Measurements from ENCODE around the gene INTS11. TPM values are rescaled to one million over a fixed set of nuclear protein-coding genes. Genes with fewer than 3 reads are reported as not detected.

The INTS11 gene
- total and polyA plus RNA-seq, 8 donors = 59.5 to 520 (median 143) TPM

DNA sequence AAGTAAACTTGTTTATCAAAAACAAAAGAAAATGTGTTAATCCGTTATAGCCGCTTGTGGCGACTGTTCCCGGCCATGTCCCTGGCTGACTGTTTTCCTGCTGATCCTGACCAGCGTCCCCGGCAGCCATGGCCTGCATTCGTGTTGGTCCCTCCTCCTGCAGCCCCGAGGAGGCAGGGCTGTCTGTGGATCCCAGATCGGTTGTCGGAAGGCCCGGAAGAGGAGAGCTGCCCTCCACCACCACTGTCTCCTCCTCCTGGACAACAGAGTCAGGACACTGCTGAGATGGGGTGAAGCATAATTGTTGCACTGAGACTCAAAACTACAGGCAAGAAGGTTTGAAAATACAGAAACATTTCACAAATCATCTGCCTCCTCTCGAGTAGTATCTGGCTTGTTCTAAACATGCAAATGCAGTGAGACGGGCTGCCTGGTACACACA lies 37.5 kb upstream of the INTS11 start:
- WGBS, 5 donors = 21 to 31% (median 29%) methylated on average over 13 of the region's 13 CpGs
- intact Hi-C loops (cut with DNase I; ENCODE audit: low total_unique reads) = no loop called here
- H3K4me3 ChIP-seq = no peak overlapping the region
- no peaks in the 10 kb centered on the region for H3K36me3 ChIP-seq
- peak overlapping the region; percentile 8 to 89 (median 84) for H3K27ac ChIP-seq
- peak in 1 of 2 donors; percentile 79 for DNase-seq
- peaks cover 20 to 50% (median 39%) of the 10 kb centered on the region in 4 donors for H3K4me1 ChIP-seq
- H3K9me3 ChIP-seq = no peaks in the 10 kb centered on the region
- peaks cover 0 to 36% (median 12%) of the 10 kb centered on the region in 3 donors for H3K27me3 ChIP-seq
- TF ChIP-seq EP300 (IDR thresholded peaks at IDR 0.05) = no peak
- no peak for TF ChIP-seq POLR2AphosphoS5 (IDR thresholded peaks at IDR 0.05)
- TF ChIP-seq, protein P1, sequence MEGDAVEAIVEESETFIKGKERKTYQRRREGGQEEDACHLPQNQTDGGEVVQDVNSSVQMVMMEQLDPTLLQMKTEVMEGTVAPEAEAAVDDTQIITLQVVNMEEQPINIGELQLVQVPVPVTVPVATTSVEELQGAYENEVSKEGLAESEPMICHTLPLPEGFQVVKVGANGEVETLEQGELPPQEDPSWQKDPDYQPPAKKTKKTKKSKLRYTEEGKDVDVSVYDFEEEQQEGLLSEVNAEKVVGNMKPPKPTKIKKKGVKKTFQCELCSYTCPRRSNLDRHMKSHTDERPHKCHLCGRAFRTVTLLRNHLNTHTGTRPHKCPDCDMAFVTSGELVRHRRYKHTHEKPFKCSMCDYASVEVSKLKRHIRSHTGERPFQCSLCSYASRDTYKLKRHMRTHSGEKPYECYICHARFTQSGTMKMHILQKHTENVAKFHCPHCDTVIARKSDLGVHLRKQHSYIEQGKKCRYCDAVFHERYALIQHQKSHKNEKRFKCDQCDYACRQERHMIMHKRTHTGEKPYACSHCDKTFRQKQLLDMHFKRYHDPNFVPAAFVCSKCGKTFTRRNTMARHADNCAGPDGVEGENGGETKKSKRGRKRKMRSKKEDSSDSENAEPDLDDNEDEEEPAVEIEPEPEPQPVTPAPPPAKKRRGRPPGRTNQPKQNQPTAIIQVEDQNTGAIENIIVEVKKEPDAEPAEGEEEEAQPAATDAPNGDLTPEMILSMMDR (IDR thresholded peaks at IDR 0.05) = no peak
- TF ChIP-seq POLR2A (IDR thresholded peaks at IDR 0.05) = no peak

DNA sequence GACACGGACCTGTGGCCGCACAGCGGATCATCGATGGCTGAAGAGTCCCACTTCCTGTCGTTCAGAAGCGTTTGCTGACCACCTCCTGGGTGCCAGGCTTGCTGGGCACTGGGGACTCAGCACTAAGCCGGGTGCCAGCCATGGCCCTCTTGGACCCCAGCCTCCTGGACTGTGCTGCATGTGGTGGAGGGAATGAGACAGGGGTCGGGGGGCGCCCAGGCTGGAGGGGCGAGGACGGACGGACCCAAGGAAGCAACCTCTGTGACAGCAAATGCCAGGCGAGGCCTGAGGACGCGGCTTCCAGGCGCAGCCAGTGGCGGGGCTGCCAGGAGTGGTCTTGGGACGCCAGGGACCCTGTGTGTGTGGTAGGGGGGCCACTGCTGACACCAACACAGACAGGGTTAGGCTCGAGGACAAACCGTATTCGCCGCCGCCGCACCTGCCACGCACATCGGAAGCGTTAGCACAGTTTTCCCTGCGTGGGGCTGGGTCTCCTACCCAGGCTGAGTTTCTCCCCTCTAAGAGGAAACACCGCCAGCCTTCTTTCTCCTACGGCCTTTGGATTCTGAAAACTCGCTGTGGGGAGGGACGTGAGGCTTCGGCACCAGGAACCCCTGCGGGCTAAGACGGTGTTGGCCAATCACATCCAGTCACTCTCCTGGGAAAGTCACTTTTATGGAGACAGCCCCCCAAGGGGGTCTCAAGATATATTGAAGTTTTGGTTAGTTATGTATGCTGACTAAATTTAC lies 36.9 kb upstream of the INTS11 start:
- TF ChIP-seq POLR2A (IDR thresholded peaks at IDR 0.05) = no peak
- no peak for TF ChIP-seq EP300 (IDR thresholded peaks at IDR 0.05)
- TF ChIP-seq, protein P1 (IDR thresholded peaks at IDR 0.05) = no peak
- TF ChIP-seq POLR2AphosphoS5 (IDR thresholded peaks at IDR 0.05) = no peak
- WGBS, 5 donors = 75 to 79% (median 76%) methylated on average over 25 to 35 of the region's 35 CpGs
- Histone ChIP-seq H3K27ac (peak overlapping the region; percentile 8 to 89 (median 84)), H3K4me1 (peaks cover 26 to 56% (median 45%) of the 10 kb centered on the region in 4 donors), H3K9me3 (no peaks in the 10 kb centered on the region), H3K36me3 (no peaks in the 10 kb centered on the region), H3K4me3 (no peak overlapping the region), H3K27me3 (peaks cover 0 to 42% (median 18%) of the 10 kb centered on the region in 3 donors)
- peak in 1 of 2 donors; percentile 12 for DNase-seq
- intact Hi-C loops (cut with DNase I; ENCODE audit: low total_unique reads) = no loop called here

DNA sequence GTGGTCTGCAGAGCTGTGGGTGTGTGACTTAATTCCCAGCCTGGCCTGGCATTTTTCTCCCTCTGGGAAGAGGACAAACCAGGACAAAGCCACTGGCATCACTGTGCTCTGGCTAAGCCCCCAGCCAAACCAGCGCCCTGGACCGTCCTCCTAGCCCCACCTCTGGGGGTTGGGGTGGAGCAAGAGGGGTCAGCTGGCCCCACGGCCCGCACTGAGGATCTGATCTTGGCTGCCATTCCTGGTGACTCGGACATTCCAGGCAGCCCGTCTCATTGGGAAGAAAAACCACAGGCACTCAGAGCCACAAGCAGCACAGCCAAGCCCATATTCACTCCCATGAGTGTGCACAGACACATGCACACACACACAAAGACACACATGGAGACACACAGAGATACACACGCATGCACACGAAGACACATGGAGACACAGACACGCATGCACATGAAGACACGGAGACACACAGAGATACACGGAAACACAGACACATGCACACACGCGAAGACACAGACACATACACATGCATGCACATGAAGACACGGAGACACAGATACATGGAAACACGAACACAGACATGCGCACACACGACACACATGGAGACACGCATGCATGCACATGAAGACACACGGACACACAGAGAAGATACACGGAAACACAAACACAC lies 36.2 kb upstream of the INTS11 start:
- DNase-seq = peak in 1 of 2 donors; percentile 68
- Histone ChIP-seq H3K4me3 (no peak overlapping the region), H3K4me1 (peaks cover 34 to 64% (median 52%) of the 10 kb centered on the region in 4 donors), H3K36me3 (no peaks in the 10 kb centered on the region), H3K27me3 (peaks cover 0 to 50% (median 19%) of the 10 kb centered on the region in 3 donors), H3K9me3 (no peaks in the 10 kb centered on the region), H3K27ac (peak overlapping the region; percentile 30 to 89 (median 85))
- WGBS, 5 donors = 64 to 69% (median 65%) methylated on average over 19 to 20 of the region's 20 CpGs
- TF ChIP-seq POLR2AphosphoS5 (IDR thresholded peaks at IDR 0.05) (peak in 1 of 3 donors; percentile 57), EP300 (IDR thresholded peaks at IDR 0.05) (no peak)
- intact Hi-C loops (cut with DNase I; ENCODE audit: low total_unique reads) = no loop called here

DNA sequence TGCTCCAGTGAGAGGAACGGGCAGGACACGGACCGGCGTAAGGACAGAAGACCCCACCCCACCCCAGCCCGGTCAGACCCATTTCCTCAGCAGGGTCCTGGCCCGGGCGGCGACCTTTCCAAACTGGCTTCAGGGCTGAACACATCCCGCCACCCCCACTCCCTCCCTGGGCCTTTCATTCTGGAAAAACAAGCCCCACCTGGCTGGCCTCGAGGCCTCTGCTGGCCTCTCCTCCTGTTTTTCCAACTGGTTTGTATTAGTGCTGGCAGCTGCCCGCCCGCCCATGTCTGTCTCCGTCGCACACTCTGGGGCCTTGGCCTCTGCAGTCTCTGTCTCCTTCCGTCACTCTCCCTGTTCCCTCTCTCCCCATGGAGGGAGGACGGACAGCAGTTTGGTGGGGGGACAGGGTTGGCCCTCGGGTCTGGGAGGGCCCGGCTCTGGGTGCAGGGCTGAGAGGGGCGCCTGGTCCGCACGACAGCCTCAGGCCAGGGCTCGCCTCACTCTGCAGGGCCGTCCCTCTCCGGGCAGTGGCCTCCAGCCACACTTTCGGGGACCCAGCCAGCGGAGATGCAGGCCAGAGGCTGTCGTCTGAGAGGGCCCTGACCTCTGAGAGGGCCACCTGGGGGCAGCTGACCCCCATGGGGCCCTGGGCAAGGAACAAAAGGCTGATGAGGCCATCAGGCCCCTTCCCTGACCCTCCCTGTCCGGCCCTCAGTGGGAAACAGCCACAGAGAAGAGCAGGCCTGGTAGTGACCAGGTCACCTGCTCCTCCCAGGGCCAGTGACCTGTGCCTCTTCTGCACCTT lies 35.4 kb upstream of the INTS11 start:
- H3K4me1 ChIP-seq = peaks cover 42 to 71% (median 60%) of the 10 kb centered on the region in 4 donors
- H3K4me3 ChIP-seq = no peak overlapping the region
- intact Hi-C loops (cut with DNase I; ENCODE audit: low total_unique reads) = no loop called here
- H3K36me3 ChIP-seq = peaks cover 0 to 1% (median 0%) of the 10 kb centered on the region in 4 donors
- peak overlapping the region; percentile 30 to 89 (median 85) for H3K27ac ChIP-seq
- WGBS, 5 donors = 44 to 64% (median 59%) methylated on average over 17 to 28 of the region's 28 CpGs
- peak in 1 of 2 donors; percentile 73 for DNase-seq
- TF ChIP-seq POLR2AphosphoS5 (IDR thresholded peaks at IDR 0.05) (no peak), POLR2A (IDR thresholded peaks at IDR 0.05) (no peak), EP300 (IDR thresholded peaks at IDR 0.05) (no peak)
- TF ChIP-seq, protein P1 (IDR thresholded peaks at IDR 0.05) = no peak
- peaks cover 0 to 57% (median 27%) of the 10 kb centered on the region in 3 donors for H3K27me3 ChIP-seq
- no peaks in the 10 kb centered on the region for H3K9me3 ChIP-seq

Measured in stomach (tissue), 9 donors.